Renal cortex interstitium (tissue), 3 donors: ENCODE measurements around the gene DYSF. TPM values are rescaled to one million over a fixed set of nuclear protein-coding genes. Genes with fewer than 3 reads are reported as not detected.

Source experiments
- polyA plus RNA-seq, 3 donors: library from polyadenylated mRNA; unstranded; fragments of 120-200 nt; gene quantifications; one replicate each; pipeline ENCODE4 v1.2.1, GENCODE V29; 2013; ENCODE audit not compliant: insufficient read length in 3 of 3

The DYSF gene
- polyA plus RNA-seq, 3 donors: 15.2 to 20.0 (median 15.4) TPM

Other genes starting within 250 kb of the DYSF start
- 10 to 100 TPM; 18.8 to 22.5 (median 18.9) TPM for gene PAIP2B, start 226.5 kb upstream of the DYSF start, polyA plus RNA-seq
- gene ZNF638, start 121.8 kb upstream of the DYSF start, polyA plus RNA-seq: 100 to 1,000 TPM; 188 to 231 (median 227) TPM